Measurements from ENCODE around the gene GJC2.
A peak's percentile ranks its signal among the peaks of the same experiment; 100 is the strongest.

GJC2 gene

DNA sequence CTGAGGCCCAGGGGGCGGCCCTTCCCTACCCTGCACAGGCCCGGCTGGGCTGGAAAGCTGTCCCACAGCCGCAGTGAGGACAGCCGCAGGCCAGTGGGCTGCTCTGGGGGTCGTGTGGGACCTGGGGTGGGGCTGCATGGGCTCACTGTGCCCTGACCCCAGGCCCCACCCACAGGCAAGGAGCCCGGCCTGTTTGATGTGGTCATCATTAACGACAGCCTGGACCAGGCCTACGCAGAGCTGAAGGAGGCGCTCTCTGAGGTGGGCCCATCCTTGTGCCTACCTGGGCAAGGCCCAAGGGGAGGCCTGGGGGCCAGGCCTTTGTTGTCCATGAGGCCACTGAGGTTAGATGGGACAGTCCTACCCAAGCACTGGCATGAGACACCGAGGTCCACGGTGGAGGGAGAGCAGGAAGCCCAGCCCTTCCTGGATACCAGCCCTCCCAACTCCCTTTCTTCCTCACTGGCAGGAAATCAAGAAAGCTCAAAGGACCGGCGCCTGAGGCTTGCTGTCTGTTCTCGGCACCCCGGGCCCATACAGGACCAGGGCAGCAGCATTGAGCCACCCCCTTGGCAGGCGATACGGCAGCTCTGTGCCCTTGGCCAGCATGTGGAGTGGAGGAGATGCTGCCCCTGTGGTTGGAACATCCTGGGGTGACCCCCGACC, 1.4 kb upstream of the GJC2 start:
- TF ChIP-seq, protein P1, sequence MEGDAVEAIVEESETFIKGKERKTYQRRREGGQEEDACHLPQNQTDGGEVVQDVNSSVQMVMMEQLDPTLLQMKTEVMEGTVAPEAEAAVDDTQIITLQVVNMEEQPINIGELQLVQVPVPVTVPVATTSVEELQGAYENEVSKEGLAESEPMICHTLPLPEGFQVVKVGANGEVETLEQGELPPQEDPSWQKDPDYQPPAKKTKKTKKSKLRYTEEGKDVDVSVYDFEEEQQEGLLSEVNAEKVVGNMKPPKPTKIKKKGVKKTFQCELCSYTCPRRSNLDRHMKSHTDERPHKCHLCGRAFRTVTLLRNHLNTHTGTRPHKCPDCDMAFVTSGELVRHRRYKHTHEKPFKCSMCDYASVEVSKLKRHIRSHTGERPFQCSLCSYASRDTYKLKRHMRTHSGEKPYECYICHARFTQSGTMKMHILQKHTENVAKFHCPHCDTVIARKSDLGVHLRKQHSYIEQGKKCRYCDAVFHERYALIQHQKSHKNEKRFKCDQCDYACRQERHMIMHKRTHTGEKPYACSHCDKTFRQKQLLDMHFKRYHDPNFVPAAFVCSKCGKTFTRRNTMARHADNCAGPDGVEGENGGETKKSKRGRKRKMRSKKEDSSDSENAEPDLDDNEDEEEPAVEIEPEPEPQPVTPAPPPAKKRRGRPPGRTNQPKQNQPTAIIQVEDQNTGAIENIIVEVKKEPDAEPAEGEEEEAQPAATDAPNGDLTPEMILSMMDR (IDR thresholded peaks at IDR 0.05; ENCODE audit: borderline replicate concordance, control extremely low read depth, extremely low read depth, insufficient read depth, missing control alignments), result no peak
- peak; percentile 24 for DNase-seq (ENCODE audit: low spot score)
- in situ Hi-C loops (cut with MboI; ENCODE audit: low sequenced_read_pairs, unreplicated experiment), result no loop called here

DNA sequence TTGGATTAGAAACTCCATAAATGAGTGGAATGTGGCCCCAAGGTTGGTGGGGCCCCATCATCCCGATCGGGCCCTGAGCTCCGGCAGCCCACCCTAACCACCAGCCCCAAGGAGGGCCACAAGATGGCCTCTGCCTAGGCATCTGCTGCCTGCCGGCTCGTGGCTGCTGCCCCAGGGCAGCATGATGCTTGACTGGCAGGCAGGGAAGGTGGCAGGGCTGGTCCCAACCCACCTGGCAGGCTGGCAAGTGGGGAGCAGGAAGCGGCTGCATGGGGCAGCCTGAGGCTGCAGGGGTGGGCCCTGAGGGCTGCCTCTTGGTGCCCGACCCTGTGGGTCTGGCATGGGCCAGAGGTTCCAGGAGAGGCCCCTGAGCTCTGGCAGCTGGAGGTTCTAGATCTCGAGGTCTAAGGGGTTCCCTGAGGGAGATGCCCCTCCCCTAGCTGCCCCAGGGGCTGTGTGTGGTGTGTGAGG, 760 bp upstream of the GJC2 start:
- peak; percentile 40 for DNase-seq (ENCODE audit: low spot score)
- TF ChIP-seq, protein P1 (IDR thresholded peaks at IDR 0.05; ENCODE audit: borderline replicate concordance, control extremely low read depth, extremely low read depth, insufficient read depth, missing control alignments), result no peak
- in situ Hi-C loops (cut with MboI; ENCODE audit: low sequenced_read_pairs, unreplicated experiment), result no loop called here

DNA sequence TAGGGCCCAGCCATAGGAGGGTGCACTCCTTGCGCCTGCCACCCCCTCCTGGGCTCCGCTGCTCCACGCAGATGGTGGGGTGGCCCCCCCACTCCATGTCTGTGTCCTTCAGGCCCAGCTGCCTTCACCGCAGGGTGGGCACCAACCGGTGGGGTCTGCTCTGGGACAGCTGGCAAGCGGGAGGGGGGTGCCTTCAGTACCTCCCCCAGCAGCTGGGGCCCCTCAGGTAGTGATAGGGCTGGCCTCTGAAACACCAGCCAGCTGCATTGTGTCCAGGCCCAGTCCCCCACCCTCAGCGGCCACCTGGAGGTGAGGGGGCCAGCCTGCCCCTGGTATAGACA, 360 bp downstream of the GJC2 start:
- TF ChIP-seq, protein P1 (IDR thresholded peaks at IDR 0.05; ENCODE audit: borderline replicate concordance, control extremely low read depth, extremely low read depth, insufficient read depth, missing control alignments), result no peak
- in situ Hi-C loops (cut with MboI; ENCODE audit: low sequenced_read_pairs, unreplicated experiment), result no loop called here
- peak; percentile 32 for DNase-seq (ENCODE audit: low spot score)

DNA sequence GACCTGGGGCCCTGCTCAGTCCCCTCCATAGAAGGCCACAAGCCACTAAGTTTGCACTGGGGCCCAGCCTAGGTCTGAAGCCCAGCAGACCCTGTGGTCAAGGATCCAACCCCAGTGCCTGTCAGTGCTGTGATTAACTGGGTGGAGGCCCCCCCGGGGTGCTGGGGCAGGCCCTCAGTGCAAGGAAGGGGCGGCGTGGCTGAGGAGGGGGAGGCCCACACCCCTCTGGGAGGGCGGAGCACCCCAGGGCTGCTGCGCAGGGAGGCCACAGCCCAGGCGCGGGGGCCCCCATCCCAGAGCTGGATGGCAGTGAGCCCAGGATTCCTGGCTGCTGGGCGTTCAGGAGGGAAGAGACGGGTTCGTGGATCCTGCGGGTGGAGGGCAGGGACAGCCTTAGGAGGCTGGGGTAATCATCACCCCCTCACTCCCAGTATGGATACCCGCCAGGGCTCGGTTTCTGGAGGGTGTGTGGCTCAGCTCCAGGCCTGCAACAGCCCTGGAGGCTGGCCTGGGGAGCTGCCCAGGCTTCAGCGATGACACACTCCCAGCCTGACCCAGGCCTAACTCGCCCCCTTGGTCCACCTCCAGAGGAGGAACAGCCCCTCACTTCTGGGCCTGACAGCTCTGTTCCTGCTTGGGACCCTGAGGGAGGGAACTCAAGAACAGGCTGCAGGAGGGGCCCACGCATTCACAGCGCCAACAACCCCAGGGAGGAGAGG, 890 bp downstream of the GJC2 start:
- in situ Hi-C loops (cut with MboI; ENCODE audit: low sequenced_read_pairs, unreplicated experiment), result no loop called here
- DNase-seq (ENCODE audit: low spot score), result no peak
- TF ChIP-seq, protein P1 (IDR thresholded peaks at IDR 0.05; ENCODE audit: borderline replicate concordance, control extremely low read depth, extremely low read depth, insufficient read depth, missing control alignments), result no peak

DNA sequence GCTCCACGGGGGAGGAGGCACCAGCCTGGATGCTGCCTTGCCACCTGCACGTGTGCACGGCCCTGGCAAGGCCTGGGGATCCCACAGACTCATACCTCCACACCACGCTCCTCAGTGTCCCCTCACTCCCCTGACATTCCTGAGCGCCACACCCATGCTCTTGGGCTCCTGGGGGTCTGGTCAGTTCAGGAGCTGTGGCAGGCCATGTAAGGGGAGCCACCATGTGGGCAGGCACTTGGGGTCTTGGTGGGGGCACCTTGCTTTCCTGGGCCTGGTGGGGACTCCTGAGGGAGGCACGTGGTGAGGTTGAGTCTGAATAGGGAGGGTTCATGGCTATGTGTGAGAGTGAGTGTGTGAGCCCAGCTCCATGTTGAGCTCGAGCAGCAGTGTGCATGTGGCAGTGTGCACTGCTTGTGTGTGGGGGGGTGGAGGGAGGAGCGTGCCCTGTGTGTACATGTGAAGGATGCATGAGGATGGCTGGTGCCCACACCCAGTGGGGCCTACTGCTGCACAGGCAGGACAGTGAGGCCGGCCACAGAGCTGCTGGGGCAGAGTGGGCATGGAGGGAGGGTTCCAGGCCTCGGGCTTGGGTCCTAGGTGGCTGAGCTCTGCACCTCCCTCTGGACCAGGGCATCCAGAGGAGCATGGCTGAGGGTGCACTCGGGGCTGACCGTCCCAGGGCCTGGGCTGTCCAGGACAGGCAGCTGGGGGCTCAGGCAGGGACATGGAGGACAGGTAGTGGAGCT, 1.6 kb downstream of the GJC2 start:
- no peak for DNase-seq (ENCODE audit: low spot score)
- in situ Hi-C loops (cut with MboI; ENCODE audit: low sequenced_read_pairs, unreplicated experiment), result no loop called here
- TF ChIP-seq, protein P1 (IDR thresholded peaks at IDR 0.05; ENCODE audit: borderline replicate concordance, control extremely low read depth, extremely low read depth, insufficient read depth, missing control alignments), result no peak

DNA sequence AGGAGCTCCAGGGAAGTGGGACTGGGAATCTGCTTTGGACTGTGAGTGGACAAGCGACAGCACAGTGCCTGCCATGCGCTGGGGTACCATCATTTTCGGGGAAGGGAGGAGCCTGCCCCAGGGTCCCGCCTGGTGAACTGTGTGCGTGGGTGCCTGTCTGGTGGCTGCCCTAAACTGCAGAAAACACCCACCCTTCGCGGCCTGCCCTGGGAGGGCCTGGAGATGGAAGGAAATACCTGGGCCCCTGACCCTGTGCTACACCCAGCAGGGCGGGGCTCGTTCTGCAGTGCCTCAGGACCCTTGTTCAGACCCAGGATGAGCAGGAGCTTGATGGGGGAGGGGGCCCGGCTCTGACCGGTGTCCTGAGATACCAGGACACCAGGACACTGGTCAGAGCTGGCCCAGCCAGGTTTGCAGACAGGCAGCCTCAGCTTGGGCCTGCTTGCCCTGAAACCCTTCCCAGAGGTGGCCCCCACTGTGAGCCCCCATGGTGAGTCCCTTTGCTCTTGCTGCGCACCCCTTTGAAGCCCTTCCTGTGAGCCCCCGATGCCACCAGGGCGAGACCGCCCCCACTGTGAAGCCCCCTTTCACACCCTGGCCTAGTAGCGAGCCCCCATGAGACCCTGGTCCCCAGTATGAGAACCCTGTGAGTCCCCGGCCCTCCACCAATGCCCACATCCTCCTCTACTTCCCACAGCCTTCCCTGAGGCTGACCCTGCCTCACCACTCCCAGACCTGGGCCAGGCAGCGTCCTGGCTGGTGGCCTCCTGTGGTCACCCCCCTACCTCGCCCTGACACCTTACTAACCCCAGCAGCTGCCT, 2.6 kb downstream of the GJC2 start:
- TF ChIP-seq, protein P1 (IDR thresholded peaks at IDR 0.05; ENCODE audit: borderline replicate concordance, control extremely low read depth, extremely low read depth, insufficient read depth, missing control alignments), result no peak
- in situ Hi-C loops (cut with MboI; ENCODE audit: low sequenced_read_pairs, unreplicated experiment), result no loop called here
- DNase-seq (ENCODE audit: low spot score), result no peak

All from GM13976 (cell line).